ENCODE data around the gene FPGS. TPM values are rescaled to one million over a fixed set of nuclear protein-coding genes. Genes with fewer than 3 reads are reported as not detected.
A peak's percentile ranks its signal among the peaks of the same experiment; 100 is the strongest.

The FPGS gene
- total and polyA plus RNA-seq, 4 donors, result 20.4 to 61.1 (median 42.7) TPM

DNA sequence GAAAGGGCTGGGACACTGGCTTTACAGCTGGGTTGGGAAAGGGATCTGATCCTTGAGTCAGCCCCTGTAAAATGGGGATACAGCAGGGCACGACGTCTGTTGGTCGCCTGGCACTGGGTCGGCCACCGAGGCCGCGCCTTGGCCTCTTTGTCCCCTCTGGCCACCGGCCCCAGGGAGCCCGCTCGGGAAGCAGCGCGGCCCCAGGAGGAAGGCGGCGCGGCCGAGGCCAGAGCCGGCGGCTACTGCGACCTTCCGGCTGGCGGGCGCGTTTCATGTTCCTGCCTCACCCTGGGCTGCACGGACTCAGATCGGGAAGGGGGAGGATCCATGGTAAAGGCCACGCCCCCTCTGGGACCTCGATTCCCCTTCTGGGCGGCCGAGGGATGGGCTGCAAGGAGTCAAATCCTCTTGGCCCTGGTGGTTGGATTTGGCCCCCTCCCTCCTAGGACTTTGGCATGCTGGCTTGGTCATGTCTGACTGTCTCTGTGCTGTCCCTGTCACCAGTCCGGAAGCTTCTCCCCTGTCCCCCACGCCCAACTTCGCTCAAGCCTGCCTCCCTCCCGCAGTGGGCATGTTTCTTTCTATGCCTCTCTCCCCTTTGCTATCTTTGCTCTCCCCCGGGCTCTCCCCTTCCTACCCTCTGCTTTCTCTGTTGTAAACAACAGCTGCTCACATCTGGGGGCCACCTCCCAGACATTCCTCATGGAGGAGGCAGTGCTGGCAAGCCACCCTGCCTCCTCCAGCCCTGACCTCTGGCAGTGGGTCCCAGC is 25.8 kb downstream of the FPGS start:
- Histone ChIP-seq H3K4me3 (ENCODE audit: low read depth in 1 of 3, low read length in 3 of 3) (peak overlapping the region in 1 of 3 donors; percentile 14), H3K9me3 (ENCODE audit: control insufficient read depth in 4 of 4, low read length in 3 of 4) (no peaks in the 10 kb centered on the region), H3K36me3 (ENCODE audit: control insufficient read depth in 4 of 4, insufficient read depth in 3 of 4, low read depth in 1 of 4, low read length in 3 of 4) (peaks cover 0 to 4% (median under 1%) of the 10 kb centered on the region in 4 donors), H3K9ac (ENCODE audit: low read depth in 1 of 2, low read length in 2 of 2) (no peak overlapping the region), H3K27me3 (ENCODE audit: control insufficient read depth in 4 of 4, insufficient read depth in 4 of 4, low read length in 3 of 4) (no peaks in the 10 kb centered on the region), H3K27ac (ENCODE audit: low read depth in 1 of 2, low read length in 2 of 2) (peak overlapping the region; percentile 61 to 70), H3K4me1 (ENCODE audit: control insufficient read depth in 4 of 4, insufficient read depth in 4 of 4, low read length in 3 of 4) (peaks cover 8 to 21% (median 14%) of the 10 kb centered on the region in 4 donors)
- WGBS, result 12% methylated on average over 34 of the region's 34 CpGs
- TF ChIP-seq RXRA (IDR thresholded peaks at IDR 0.05) (peak in 1 of 2 donors; percentile 18), HNF4A (conservative IDR thresholded peaks at IDR 0.05) (peak in 1 of 2 donors; percentile 2), RAD21 (IDR thresholded peaks at IDR 0.05) (peak in 1 of 2 donors; percentile 56), GABPA (IDR thresholded peaks at IDR 0.05 in 1 of 2, conservative IDR thresholded peaks at IDR 0.05 in 1 of 2) (no peak), FOXA1 (IDR thresholded peaks at IDR 0.05) (peak; percentile 17), FOXA2 (IDR thresholded peaks at IDR 0.05) (no peak), NR2F2 (IDR thresholded peaks at IDR 0.05) (peak; percentile 91), EGR1 (IDR thresholded peaks at IDR 0.05; ENCODE audit: low read depth in 2 of 2) (no peak), SP1 (IDR thresholded peaks at IDR 0.05) (peak; percentile 48)
- TF ChIP-seq, protein P1, sequence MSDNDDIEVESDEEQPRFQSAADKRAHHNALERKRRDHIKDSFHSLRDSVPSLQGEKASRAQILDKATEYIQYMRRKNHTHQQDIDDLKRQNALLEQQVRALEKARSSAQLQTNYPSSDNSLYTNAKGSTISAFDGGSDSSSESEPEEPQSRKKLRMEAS (IDR thresholded peaks at IDR 0.05), result no peak
- TF ChIP-seq, protein P2, sequence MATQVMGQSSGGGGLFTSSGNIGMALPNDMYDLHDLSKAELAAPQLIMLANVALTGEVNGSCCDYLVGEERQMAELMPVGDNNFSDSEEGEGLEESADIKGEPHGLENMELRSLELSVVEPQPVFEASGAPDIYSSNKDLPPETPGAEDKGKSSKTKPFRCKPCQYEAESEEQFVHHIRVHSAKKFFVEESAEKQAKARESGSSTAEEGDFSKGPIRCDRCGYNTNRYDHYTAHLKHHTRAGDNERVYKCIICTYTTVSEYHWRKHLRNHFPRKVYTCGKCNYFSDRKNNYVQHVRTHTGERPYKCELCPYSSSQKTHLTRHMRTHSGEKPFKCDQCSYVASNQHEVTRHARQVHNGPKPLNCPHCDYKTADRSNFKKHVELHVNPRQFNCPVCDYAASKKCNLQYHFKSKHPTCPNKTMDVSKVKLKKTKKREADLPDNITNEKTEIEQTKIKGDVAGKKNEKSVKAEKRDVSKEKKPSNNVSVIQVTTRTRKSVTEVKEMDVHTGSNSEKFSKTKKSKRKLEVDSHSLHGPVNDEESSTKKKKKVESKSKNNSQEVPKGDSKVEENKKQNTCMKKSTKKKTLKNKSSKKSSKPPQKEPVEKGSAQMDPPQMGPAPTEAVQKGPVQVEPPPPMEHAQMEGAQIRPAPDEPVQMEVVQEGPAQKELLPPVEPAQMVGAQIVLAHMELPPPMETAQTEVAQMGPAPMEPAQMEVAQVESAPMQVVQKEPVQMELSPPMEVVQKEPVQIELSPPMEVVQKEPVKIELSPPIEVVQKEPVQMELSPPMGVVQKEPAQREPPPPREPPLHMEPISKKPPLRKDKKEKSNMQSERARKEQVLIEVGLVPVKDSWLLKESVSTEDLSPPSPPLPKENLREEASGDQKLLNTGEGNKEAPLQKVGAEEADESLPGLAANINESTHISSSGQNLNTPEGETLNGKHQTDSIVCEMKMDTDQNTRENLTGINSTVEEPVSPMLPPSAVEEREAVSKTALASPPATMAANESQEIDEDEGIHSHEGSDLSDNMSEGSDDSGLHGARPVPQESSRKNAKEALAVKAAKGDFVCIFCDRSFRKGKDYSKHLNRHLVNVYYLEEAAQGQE (IDR thresholded peaks at IDR 0.05), result peak; percentile 34
- TF ChIP-seq, protein P3, sequence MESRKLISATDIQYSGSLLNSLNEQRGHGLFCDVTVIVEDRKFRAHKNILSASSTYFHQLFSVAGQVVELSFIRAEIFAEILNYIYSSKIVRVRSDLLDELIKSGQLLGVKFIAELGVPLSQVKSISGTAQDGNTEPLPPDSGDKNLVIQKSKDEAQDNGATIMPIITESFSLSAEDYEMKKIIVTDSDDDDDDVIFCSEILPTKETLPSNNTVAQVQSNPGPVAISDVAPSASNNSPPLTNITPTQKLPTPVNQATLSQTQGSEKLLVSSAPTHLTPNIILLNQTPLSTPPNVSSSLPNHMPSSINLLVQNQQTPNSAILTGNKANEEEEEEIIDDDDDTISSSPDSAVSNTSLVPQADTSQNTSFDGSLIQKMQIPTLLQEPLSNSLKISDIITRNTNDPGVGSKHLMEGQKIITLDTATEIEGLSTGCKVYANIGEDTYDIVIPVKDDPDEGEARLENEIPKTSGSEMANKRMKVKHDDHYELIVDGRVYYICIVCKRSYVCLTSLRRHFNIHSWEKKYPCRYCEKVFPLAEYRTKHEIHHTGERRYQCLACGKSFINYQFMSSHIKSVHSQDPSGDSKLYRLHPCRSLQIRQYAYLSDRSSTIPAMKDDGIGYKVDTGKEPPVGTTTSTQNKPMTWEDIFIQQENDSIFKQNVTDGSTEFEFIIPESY (IDR thresholded peaks at IDR 0.05), result no peak
- TF ChIP-seq, protein P4, sequence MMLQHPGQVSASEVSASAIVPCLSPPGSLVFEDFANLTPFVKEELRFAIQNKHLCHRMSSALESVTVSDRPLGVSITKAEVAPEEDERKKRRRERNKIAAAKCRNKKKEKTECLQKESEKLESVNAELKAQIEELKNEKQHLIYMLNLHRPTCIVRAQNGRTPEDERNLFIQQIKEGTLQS (IDR thresholded peaks at IDR 0.05), result no peak
- DNase-seq (ENCODE audit: low spot score), result peak; percentile 80

DNA sequence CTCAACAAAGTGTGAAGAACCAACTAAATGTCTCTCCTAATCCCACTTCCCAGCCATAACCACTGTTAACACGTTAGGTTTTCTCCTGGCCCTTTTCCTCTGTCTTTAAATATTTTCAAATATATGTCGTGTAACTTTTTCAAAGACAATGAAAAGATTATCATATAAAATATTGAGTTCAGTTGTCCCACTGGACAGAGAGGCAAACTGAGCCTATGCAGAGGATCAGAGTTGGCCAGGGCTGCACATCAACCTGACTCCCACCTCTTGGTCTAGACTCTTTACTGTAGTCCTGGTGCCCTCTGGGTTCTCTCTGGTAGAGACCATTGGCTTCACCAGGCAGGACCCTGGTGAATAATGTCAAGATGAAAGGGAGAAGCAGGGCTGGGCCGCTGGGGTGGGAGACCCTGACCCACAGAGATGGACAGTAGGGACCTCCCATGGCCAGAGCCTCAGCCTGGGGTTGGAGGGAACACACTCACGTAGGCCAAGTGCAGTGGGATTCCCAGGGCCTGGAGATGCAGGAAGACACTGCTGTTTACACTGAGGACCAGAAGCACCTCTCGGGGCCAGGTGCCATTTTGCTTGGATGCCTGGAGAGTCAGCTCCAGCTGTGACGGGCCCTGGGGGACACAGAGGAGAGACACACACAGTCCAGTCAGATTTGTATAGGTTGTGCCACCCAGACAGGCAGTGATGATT is 26.7 kb downstream of the FPGS start:
- H3K4me1 ChIP-seq (ENCODE audit: control insufficient read depth in 4 of 4, insufficient read depth in 4 of 4, low read length in 3 of 4), result peaks cover 8 to 21% (median 14%) of the 10 kb centered on the region in 4 donors
- TF ChIP-seq EGR1 (IDR thresholded peaks at IDR 0.05; ENCODE audit: low read depth in 2 of 2), result no peak
- no peak for TF ChIP-seq SP1 (IDR thresholded peaks at IDR 0.05)
- no peak for TF ChIP-seq NR2F2 (IDR thresholded peaks at IDR 0.05)
- no peak for TF ChIP-seq HNF4A (conservative IDR thresholded peaks at IDR 0.05)
- TF ChIP-seq, protein P3 (IDR thresholded peaks at IDR 0.05), result no peak
- TF ChIP-seq, protein P4 (IDR thresholded peaks at IDR 0.05), result no peak
- no peak for TF ChIP-seq RXRA (IDR thresholded peaks at IDR 0.05)
- TF ChIP-seq JUND (IDR thresholded peaks at IDR 0.05), result no peak
- TF ChIP-seq, protein P1 (IDR thresholded peaks at IDR 0.05), result no peak
- no peak for TF ChIP-seq HNF4G (IDR thresholded peaks at IDR 0.05)
- no peak for TF ChIP-seq YY1 (IDR thresholded peaks at IDR 0.05)
- no peak for TF ChIP-seq GABPA (IDR thresholded peaks at IDR 0.05 in 1 of 2, conservative IDR thresholded peaks at IDR 0.05 in 1 of 2)
- no peak for TF ChIP-seq TAF1 (conservative IDR thresholded peaks at IDR 0.05)
- no peak for TF ChIP-seq FOXA1 (IDR thresholded peaks at IDR 0.05)
- TF ChIP-seq RAD21 (IDR thresholded peaks at IDR 0.05), result no peak
- no peak for TF ChIP-seq FOXA2 (IDR thresholded peaks at IDR 0.05)
- TF ChIP-seq, protein P5, sequence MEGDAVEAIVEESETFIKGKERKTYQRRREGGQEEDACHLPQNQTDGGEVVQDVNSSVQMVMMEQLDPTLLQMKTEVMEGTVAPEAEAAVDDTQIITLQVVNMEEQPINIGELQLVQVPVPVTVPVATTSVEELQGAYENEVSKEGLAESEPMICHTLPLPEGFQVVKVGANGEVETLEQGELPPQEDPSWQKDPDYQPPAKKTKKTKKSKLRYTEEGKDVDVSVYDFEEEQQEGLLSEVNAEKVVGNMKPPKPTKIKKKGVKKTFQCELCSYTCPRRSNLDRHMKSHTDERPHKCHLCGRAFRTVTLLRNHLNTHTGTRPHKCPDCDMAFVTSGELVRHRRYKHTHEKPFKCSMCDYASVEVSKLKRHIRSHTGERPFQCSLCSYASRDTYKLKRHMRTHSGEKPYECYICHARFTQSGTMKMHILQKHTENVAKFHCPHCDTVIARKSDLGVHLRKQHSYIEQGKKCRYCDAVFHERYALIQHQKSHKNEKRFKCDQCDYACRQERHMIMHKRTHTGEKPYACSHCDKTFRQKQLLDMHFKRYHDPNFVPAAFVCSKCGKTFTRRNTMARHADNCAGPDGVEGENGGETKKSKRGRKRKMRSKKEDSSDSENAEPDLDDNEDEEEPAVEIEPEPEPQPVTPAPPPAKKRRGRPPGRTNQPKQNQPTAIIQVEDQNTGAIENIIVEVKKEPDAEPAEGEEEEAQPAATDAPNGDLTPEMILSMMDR (IDR thresholded peaks at IDR 0.05; ENCODE audit: low read depth, low read length, missing input control), result no peak
- H3K4me3 ChIP-seq (ENCODE audit: low read depth in 1 of 3, low read length in 3 of 3), result no peak overlapping the region
- WGBS, result 86% methylated on average over 6 of the region's 6 CpGs
- no peak for DNase-seq (ENCODE audit: low spot score)
- peaks cover 0 to 4% (median 0%) of the 10 kb centered on the region in 4 donors for H3K36me3 ChIP-seq (ENCODE audit: control insufficient read depth in 4 of 4, insufficient read depth in 3 of 4, low read depth in 1 of 4, low read length in 3 of 4)
- no peak overlapping the region for H3K9ac ChIP-seq (ENCODE audit: low read depth in 1 of 2, low read length in 2 of 2)
- no peaks in the 10 kb centered on the region for H3K9me3 ChIP-seq (ENCODE audit: control insufficient read depth in 4 of 4, low read length in 3 of 4)
- H3K27ac ChIP-seq (ENCODE audit: low read depth in 1 of 2, low read length in 2 of 2), result peak overlapping the region; percentile 61 to 70
- no peaks in the 10 kb centered on the region for H3K27me3 ChIP-seq (ENCODE audit: control insufficient read depth in 4 of 4, insufficient read depth in 4 of 4, low read length in 3 of 4)

Data from liver (tissue), 9 donors.